Mesodermal cell (in vitro differentiated cells): ENCODE measurements around the gene PTGIS.

ENCODE experiments used
- H3K27ac ChIP-seq: 2 replicates; pipeline ENCODE4 v1.7.0; 2013; ENCODE audit warnings: mild to moderate bottlenecking, low read depth, low read length, moderate library complexity; ENCODE audit not compliant: severe bottlenecking
- H3K36me3 ChIP-seq: 2 replicates; pipeline ENCODE4 v1.7.1; 2013; ENCODE audit warnings: mild to moderate bottlenecking, low read length, moderate library complexity; ENCODE audit not compliant: control insufficient read depth, insufficient read depth
- H3K4me1 ChIP-seq: one replicate; pipeline ENCODE4 v1.7.1; 2013; ENCODE audit warnings: mild to moderate bottlenecking, low read length; ENCODE audit not compliant: insufficient read depth, control insufficient read depth, poor library complexity, severe bottlenecking
- H3K4me3 ChIP-seq: 2 replicates; pipeline ENCODE4 v1.7.0; 2013; ENCODE audit warnings: low read length, control low read depth, mild to moderate bottlenecking; ENCODE audit not compliant: insufficient read depth, poor library complexity, severe bottlenecking; ENCODE audit errors: extremely low read depth
- H3K9me3 ChIP-seq: 2 replicates; pipeline ENCODE4 v1.7.1; 2013; ENCODE audit warnings: mild to moderate bottlenecking, low read length, moderate library complexity; ENCODE audit not compliant: control insufficient read depth
- WGBS, 2 experiments: methylation state at CpG; one replicate each; pipeline ENCODE4 v1.1.5; 2013; ENCODE audit warnings: missing lambda C conversion rate in 2 of 2; ENCODE audit not compliant: insufficient coverage in 2 of 2; 5-methylcytosine and 5-hydroxymethylcytosine counted together

PTGIS gene

GRCh38 chr20:49584418-49585382 lies 16.8 kb upstream of the PTGIS start:
- H3K27ac ChIP-seq: no peak overlapping the region

GRCh38 chr20:49583669-49584417 lies 15.9 kb upstream of the PTGIS start:
- Histone ChIP-seq H3K36me3 (no peaks in the 10 kb centered on the region), H3K27ac (no peak overlapping the region), H3K4me1 (peaks cover 5% of the 10 kb centered on the region), H3K4me3 (no peak overlapping the region), H3K9me3 (peaks cover 6% of the 10 kb centered on the region)
- WGBS, 2 experiments: 87% methylated on average over 10 to 11 of the region's 12 CpGs

More at GRCh38 chr20:49584418-49585382, 16.8 kb upstream of the PTGIS start:
- Histone ChIP-seq H3K4me3 (no peak overlapping the region), H3K9me3 (peaks cover 6% of the 10 kb centered on the region), H3K4me1 (peaks cover 5% of the 10 kb centered on the region), H3K36me3 (no peaks in the 10 kb centered on the region)
- WGBS, 2 experiments: 91 to 92% methylated on average over 12 to 13 of the region's 14 CpGs

- H3K4me3 ChIP-seq: no peak overlapping the region
- peaks cover 6% of the 10 kb centered on the region for H3K9me3 ChIP-seq
- H3K36me3 ChIP-seq: no peaks in the 10 kb centered on the region
- H3K27ac ChIP-seq: no peak overlapping the region
- H3K4me1 ChIP-seq: peaks cover 5% of the 10 kb centered on the region
- WGBS, 2 experiments: no CpG with 5 or more reads among the region's 4 CpGs
These were observed 15.4 kb upstream of the PTGIS start for GRCh38 chr20:49583343-49583668.

GRCh38 chr20:49582413-49583334 lies 14.7 kb upstream of the PTGIS start:
- Histone ChIP-seq H3K36me3 (no peaks in the 10 kb centered on the region), H3K27ac (no peak overlapping the region), H3K9me3 (peaks cover 6% of the 10 kb centered on the region), H3K4me1 (peaks cover 5% of the 10 kb centered on the region), H3K4me3 (no peak overlapping the region)
- 92 to 97% methylated on average over 3 to 10 of the region's 10 CpGs for WGBS, 2 experiments

GRCh38 chr20:49581482-49581881 lies 13.5 kb upstream of the PTGIS start:
- no peak overlapping the region for H3K4me3 ChIP-seq
- no peaks in the 10 kb centered on the region for H3K36me3 ChIP-seq
- H3K4me1 ChIP-seq: peaks cover 5% of the 10 kb centered on the region
- peaks cover 6% of the 10 kb centered on the region for H3K9me3 ChIP-seq
- no peak overlapping the region for H3K27ac ChIP-seq
- WGBS, 2 experiments: no CpG with 5 or more reads among the region's 1 CpG

- WGBS, 2 experiments: 80% methylated on average over 1 of the region's 1 CpG; no CpG with 5 or more reads in 1 of the 2 experiments
- no peak overlapping the region for H3K27ac ChIP-seq
- H3K4me1 ChIP-seq: peaks cover 5% of the 10 kb centered on the region
- H3K9me3 ChIP-seq: peaks cover 6% of the 10 kb centered on the region
- H3K36me3 ChIP-seq: no peaks in the 10 kb centered on the region
- H3K4me3 ChIP-seq: no peak overlapping the region
These were observed 12.9 kb upstream of the PTGIS start for GRCh38 chr20:49580813-49581174.

GRCh38 chr20:49579874-49580812 lies 12.2 kb upstream of the PTGIS start:
- Histone ChIP-seq H3K9me3 (peaks cover 6% of the 10 kb centered on the region), H3K4me1 (peaks cover 5% of the 10 kb centered on the region), H3K36me3 (no peaks in the 10 kb centered on the region), H3K4me3 (no peak overlapping the region), H3K27ac (peak overlapping the region; percentile 41)
- 80 to 84% methylated on average over 12 to 14 of the region's 15 CpGs for WGBS, 2 experiments

GRCh38 chr20:49579195-49579594 lies 11.3 kb upstream of the PTGIS start:
- Histone ChIP-seq H3K27ac (no peak overlapping the region), H3K36me3 (no peaks in the 10 kb centered on the region), H3K4me1 (peaks cover 5% of the 10 kb centered on the region), H3K9me3 (peaks cover 6% of the 10 kb centered on the region), H3K4me3 (no peak overlapping the region)
- WGBS, 2 experiments: 89 to 93% methylated on average over 3 to 4 of the region's 4 CpGs

GRCh38 chr20:49578436-49578835 lies 10.5 kb upstream of the PTGIS start:
- Histone ChIP-seq H3K4me1 (no peaks in the 10 kb centered on the region), H3K36me3 (no peaks in the 10 kb centered on the region), H3K4me3 (no peak overlapping the region), H3K9me3 (peaks cover 6% of the 10 kb centered on the region), H3K27ac (no peak overlapping the region)
- WGBS, 2 experiments: 79 to 82% methylated on average over 2 to 3 of the region's 4 CpGs
